Measurements from ENCODE around the gene CACNB4.

The CACNB4 gene

GRCh38 chr2:151827564-151828142, 271.2 kb downstream of the CACNB4 start:
- peak overlapping the region; percentile 75 for H3K4me3 ChIP-seq (ENCODE audit: low read depth, low read length)
- TF ChIP-seq, protein P1, sequence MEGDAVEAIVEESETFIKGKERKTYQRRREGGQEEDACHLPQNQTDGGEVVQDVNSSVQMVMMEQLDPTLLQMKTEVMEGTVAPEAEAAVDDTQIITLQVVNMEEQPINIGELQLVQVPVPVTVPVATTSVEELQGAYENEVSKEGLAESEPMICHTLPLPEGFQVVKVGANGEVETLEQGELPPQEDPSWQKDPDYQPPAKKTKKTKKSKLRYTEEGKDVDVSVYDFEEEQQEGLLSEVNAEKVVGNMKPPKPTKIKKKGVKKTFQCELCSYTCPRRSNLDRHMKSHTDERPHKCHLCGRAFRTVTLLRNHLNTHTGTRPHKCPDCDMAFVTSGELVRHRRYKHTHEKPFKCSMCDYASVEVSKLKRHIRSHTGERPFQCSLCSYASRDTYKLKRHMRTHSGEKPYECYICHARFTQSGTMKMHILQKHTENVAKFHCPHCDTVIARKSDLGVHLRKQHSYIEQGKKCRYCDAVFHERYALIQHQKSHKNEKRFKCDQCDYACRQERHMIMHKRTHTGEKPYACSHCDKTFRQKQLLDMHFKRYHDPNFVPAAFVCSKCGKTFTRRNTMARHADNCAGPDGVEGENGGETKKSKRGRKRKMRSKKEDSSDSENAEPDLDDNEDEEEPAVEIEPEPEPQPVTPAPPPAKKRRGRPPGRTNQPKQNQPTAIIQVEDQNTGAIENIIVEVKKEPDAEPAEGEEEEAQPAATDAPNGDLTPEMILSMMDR (IDR thresholded peaks at IDR 0.05; ENCODE audit: borderline replicate concordance, insufficient read depth, low read depth, low read length) = no peak

- H3K4me3 ChIP-seq (ENCODE audit: low read depth, low read length) = peak overlapping the region; percentile 75
- TF ChIP-seq, protein P1 (IDR thresholded peaks at IDR 0.05; ENCODE audit: borderline replicate concordance, insufficient read depth, low read depth, low read length) = no peak
These were observed 272.1 kb downstream of the CACNB4 start for GRCh38 chr2:151826737-151827157.

DNA sequence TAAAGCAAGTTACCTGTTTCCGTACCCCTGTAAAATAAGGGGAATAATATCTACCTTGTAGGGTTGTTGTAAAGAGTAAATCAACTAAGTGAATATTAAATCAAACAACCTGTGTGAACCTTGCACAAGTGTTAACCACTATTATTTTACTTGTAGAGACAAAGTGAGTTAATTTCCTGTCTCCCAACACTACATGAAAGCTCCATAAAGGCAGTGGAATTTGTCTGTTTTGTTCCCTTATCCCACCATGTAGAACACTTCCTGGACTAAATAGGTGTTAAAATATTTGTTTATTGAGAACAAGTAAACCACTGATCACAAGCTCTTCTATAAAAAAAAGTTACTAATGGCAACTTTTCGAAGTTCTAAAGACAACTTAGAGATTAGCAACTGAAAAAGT, 274.0 kb downstream of the CACNB4 start:
- TF ChIP-seq, protein P1 (IDR thresholded peaks at IDR 0.05; ENCODE audit: borderline replicate concordance, insufficient read depth, low read depth, low read length) = no peak
- no peak overlapping the region for H3K4me3 ChIP-seq (ENCODE audit: low read depth, low read length)

- H3K4me3 ChIP-seq (ENCODE audit: low read depth, low read length) = no peak overlapping the region
These were observed 275.2 kb downstream of the CACNB4 start for GRCh38 chr2:151823651-151824050.

DNA sequence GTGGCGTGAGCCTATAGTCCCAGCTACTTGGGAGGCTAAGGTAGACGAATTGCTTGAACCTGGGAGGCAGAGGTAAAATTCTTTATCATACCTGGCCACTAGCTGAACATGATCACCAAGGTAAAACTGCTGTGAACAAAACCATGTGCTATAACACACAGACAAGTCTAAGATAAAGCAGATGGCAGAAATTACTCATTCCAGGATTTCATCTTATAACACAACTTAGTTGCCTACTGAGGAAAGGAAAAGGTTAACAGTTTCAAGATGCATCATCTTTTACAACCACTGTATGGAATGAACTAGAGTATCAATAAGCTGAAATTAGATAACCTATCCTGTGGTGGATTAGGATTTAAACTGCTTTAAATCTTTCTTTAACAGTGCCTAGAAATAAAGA, 278.9 kb downstream of the CACNB4 start:
- H3K4me3 ChIP-seq (ENCODE audit: low read depth, low read length) = no peak overlapping the region
- TF ChIP-seq, protein P1 (IDR thresholded peaks at IDR 0.05; ENCODE audit: borderline replicate concordance, insufficient read depth, low read depth, low read length) = no peak

More at GRCh38 chr2:151823651-151824050, 275.2 kb downstream of the CACNB4 start:
- TF ChIP-seq, protein P1 (IDR thresholded peaks at IDR 0.05; ENCODE audit: borderline replicate concordance, insufficient read depth, low read depth, low read length) = no peak

- H3K4me3 ChIP-seq (ENCODE audit: low read depth, low read length) = no peak overlapping the region
- TF ChIP-seq, protein P1 (IDR thresholded peaks at IDR 0.05; ENCODE audit: borderline replicate concordance, insufficient read depth, low read depth, low read length) = no peak
These were observed 280.9 kb downstream of the CACNB4 start for GRCh38 chr2:151817929-151818328.

GRCh38 chr2:151816843-151817242, 282.0 kb downstream of the CACNB4 start:
- TF ChIP-seq, protein P1 (IDR thresholded peaks at IDR 0.05; ENCODE audit: borderline replicate concordance, insufficient read depth, low read depth, low read length) = no peak
- H3K4me3 ChIP-seq (ENCODE audit: low read depth, low read length) = no peak overlapping the region
